D721Med (cell line): ENCODE data around the gene PPIA.

Experiments
- DNase-seq: peaks from one replicate; pipeline ENCODE4 v3.0.0; 2011; ENCODE audit warnings: low spot score; ENCODE audit not compliant: insufficient read length
- FAIRE-seq: peaks from 2 replicates; lab custom pipeline; 2011; peaks lifted over from hg19 to GRCh38; lab: Jason Lieb, UNC
- CTCF ChIP-seq: IDR thresholded peaks from 2 replicates; pipeline ENCODE4 v1.5.1; 2012; ENCODE audit warnings: mild to moderate bottlenecking, control low read depth; ENCODE audit not compliant: insufficient read depth; ENCODE audit errors: missing control alignments

Gene PPIA

GRCh38 chr7:44852590-44852989 is 56.1 kb downstream of the PPIA start:
- no peak for TF ChIP-seq CTCF
- DNase-seq (no peak), FAIRE-seq (no peak)
